AG08395 (cell line): Measurements from ENCODE around the gene PNLIP.

ENCODE experiments used
- DNase-seq: peaks from one replicate; pipeline ENCODE4 v3.0.0; 2012; ENCODE audit warnings: mixed read lengths, low spot score

Gene PNLIP

GRCh38 chr10:116545756-116546155 lies at the start of gene PNLIP:
TSS of gene PNLIP (plus strand) at chr10:116545931. CDS start at chr10:116546093, 162 bp downstream.
- no peak for DNase-seq

DNA sequence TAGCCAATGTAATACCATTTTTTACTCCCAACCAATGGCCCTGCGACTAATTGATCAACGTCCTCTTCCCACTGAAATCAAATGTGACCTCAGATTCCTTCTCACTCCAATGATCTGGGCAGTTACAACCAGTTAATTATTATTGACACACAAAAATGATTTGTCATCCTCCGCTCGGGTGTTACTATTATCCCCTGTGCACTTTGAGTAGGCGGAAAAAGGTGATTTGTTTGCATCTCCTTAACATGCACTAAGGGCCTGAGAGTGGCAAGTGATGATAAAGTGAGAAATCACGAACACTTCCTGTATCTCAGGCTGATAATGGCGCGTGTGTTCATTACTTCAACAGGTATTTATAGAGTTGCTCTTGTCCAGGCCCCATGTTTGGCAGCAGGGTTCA lies 40.9 kb upstream of the PNLIP start:
- DNase-seq, result no peak

- no peak for DNase-seq
Measured at GRCh38 chr10:116510565-116510964, 35.2 kb upstream of the PNLIP start.

DNA sequence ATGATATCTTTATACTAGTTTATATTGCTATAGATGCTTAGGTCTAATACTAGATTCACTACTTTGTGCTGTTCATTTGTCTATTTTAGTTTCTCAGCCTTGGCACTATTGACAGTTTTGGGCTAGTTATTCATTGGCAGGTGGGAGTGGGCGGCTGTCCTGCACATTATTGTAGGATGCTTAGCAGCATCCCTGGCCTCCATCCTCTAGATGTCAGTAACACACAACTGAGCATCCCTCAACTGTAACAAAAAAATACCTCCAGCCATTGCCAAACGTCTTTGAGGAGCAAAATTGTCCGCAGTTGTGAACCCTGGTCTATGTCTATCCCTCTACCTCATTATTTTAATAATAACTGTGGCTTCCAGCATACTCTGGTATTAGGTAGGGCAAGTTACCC lies 34.4 kb upstream of the PNLIP start:
- DNase-seq, result no peak

- DNase-seq, result peak; percentile 38
Measured at GRCh38 chr10:116521424-116522290, 24.1 kb upstream of the PNLIP start.

DNA sequence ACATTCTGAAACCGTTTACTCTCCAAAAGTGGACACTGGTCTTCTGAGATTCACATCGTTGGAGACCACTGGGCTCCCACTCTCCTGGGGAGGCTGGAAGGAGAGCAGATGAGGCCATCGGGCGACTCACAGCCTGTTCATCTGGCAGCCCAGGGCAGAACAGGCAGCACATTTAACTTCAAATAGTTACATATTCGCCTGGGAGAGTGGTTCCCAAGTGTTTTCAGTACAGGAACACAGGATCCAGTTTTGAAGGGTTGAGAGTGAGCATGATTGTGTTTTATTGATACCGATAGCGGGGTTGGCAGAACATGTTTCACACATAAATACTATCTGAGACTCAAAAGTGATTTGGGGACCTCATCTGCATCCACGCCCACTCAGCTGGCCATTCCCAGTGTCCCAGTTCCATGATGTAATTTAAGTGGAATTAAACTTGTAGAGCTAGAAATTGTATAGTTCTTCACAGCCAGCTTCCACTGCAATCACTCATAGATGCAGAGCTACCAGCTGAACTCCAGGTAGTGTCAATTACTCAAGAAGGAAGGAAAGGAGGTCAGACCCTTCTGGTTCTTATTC lies 22.8 kb upstream of the PNLIP start:
- no peak for DNase-seq

DNA sequence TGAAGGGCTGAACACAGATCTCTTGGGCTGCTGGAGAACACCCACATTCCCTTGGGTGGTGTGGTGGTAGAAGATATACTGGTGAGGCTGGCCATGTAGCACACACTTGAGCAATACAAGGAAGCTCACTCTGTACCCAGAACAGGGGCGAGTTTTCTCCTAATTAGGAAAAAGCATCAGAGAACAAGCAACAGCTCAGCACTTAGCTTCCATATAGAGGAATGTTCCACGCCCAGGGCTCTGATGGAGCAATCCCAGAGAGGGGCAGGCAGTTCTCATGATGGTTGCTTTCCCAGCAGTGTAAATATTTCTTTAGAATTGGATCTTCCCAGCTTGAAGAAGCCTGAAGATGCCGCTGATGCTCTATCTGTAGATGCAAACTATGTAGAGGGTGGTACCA lies 21.0 kb upstream of the PNLIP start:
- no peak for DNase-seq

GRCh38 chr10:116526219-116526618 lies 19.5 kb upstream of the PNLIP start:
- no peak for DNase-seq

DNA sequence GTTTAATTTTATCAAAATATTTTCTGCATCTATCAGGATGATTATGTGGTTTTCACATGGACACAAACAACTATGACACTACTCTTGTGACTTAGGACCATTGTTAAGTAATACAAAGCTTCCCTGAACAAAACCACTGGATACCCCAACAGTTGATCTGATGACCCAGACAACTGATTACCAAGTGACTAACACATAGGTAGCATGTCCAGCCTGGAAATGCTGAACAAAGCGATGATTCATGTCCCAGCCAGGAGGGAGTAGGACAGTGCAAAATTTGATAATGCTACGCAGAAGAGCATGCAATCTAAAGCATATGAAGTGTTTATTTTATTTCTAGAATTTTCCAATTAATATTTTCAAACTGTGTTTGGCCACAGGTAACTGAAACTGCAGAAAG lies 8.9 kb upstream of the PNLIP start:
- DNase-seq, result no peak

DNA sequence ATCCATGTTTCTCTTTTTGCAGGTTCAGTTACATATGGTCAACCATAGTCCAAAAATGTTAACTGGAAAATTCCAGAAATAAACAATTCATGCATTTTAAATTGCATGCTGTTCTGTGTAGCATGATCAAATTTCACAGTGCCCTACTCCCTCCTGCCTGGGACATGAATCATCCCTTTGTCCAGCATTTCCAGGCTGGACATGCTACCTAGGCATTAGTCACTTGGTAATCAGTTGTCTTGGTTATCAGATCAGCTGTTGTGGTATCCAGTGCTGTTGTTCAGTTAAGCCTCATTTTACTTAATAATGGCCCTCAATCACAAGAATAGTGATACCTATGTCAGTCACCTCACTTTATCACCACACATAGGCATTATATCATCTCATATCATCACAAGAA lies 7.3 kb upstream of the PNLIP start:
- no peak for DNase-seq

DNA sequence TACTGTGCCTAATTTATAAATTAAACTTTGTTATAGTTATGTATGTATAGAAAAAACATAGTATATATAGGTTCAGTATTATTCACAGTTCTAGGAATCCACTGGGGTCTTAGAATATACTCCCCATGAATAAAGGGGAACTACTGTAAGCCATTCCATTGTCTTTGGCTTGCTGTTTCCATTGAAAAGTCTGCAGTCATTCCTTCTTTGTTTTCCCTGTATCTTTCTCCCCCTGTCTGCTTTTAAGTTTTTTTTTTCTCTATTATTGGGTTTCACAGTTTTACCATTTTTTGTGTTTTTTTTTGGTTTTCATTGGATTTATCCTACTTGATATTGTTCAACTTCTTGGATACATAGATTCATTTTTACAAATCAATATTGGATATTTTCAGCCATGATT lies 6.7 kb upstream of the PNLIP start:
- no peak for DNase-seq

DNA sequence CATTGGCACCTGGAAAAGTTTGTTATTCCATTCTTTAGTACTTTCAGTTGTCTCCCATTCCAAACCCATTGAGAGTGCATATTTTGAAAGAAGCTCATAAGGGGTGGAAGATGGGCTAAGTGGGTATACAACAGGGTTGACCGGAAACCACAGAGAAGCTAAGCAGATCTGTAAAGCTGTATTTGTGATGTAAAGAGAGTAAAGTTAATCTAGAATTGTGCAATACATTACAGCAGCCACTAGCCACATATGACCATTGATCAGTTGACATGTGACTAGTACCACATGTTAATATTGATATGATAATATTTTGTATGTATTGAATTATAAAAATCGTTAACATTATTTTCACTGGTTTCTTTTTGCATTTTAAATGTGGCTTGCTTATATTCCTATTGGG lies 4.9 kb upstream of the PNLIP start:
- no peak for DNase-seq

DNA sequence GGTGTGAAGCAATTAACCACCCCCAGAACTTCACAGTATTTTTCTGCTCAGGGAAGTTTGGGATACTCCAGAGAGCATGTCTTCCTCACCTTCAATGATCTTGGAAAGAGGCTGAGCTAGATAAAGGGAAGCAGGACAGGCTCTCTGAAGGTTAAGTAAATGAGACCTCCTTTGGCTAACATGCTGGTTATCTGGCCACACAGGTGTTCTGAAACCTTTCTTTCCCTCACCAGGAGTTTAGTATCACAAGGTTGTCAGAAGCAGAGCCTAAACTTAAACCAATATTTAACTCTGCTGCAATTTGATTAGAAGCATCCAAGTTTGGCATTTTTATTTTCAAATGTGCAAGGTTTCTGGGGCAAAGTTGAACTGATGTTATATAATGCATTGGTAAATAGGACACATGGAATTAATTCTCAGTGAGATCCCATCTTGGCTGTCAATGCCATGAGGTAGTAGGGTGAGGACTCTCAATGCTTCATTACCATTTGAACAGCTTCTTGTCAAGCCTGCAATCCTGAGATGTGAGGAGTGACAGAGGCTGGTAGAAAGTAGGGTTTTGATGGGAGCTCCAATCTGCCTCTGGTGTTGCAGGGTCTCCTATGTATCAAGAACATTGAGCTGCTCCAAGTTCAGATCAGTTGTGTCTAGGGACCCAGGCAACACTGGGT lies 3.6 kb upstream of the PNLIP start:
- no peak for DNase-seq

GRCh38 chr10:116545122-116545521 lies 609 bp upstream of the PNLIP start:
- DNase-seq, result no peak

- no peak for DNase-seq
Measured at GRCh38 chr10:116548301-116548700, 2.6 kb downstream of the PNLIP start.

- no peak for DNase-seq
Measured at GRCh38 chr10:116553378-116553980, 7.7 kb downstream of the PNLIP start.

DNA sequence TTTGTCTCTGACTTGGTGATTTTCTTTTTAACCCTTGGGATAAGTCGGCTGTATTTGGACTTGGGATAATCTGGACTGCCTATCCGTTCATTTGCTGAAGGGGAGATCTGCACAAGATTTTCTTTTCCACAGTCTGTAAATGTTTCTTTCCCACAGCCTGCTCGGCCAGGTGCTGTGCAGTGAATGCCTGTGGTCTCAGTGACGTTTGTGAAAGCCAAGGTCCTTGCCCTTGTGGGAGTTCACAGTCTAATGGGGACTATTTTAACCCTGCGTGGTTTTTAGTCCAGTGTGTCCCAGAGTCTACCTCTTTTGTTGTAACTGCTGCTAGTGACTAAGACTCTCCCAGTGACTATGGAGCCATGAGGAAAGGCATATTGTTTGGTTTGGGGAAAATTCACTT lies 8.9 kb downstream of the PNLIP start:
- no peak for DNase-seq

GRCh38 chr10:116555880-116556279 lies 10.1 kb downstream of the PNLIP start:
- DNase-seq, result no peak

DNA sequence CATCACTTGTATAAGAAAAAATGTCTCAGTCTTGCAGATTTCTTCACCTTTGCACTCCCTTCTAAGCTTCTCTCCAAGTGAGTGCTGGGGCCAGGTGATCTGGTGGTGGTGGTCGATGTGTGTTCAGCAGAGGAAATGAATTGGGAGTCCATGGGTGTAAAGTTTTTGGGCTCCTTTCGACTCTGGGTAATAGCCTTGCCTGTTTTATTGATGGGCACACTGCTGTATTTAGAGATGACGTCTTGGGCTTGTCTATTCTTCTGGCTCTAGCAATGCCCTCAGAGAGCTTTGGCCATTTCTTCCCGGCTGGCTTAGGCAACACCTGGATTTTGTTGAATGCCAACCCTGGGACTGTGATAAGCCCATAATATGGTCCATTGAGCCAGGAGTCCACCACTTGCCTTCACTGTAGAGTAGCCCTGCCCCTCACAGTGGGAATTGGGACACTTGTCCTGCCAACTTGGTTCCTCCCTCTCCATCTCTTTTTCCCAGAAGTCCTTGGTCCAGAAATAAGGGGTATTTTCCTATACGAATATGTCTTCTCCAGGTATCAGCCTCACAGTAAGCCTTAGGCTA lies 11.7 kb downstream of the PNLIP start:
- DNase-seq, result no peak

DNA sequence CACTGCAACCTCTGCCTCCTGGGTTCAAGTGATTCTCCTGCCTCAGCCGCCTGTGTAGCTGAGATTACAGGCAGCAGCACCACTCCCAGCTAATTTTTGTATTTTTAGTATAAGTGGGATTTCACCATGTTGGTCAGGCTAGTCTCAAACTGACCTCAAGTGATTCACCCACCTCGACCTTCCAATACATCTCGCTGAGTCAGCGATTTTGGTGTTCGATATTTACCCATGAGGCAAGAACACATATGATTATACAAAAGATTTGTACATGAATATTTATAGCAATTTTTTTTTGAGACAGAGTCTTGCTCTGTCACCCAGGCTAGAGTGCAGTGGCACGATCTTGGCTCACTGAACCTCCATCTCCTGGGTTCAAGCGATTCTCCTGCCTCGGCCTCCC lies 19.8 kb downstream of the PNLIP start:
- no peak for DNase-seq

DNA sequence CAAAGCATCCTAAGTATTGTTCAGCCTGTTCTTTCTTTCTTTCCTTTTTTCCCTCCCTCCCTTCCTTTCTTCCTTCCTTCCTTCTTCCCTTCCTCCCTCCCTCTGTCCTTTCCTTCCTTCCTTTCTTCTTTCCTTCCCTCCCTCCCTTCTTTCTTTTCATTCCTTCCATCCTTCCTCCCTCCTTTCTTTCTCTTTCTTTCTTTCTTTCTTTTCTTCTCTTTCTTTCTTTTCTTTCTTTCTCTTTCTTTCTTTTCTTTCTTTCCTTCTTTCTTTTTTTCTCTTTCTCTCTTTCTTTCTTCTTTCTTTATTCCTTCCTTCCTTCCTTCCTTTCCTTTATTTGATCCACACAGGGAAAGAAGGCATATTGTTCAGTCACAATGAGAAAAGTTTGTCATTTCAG lies 21.2 kb downstream of the PNLIP start:
- DNase-seq, result no peak

DNA sequence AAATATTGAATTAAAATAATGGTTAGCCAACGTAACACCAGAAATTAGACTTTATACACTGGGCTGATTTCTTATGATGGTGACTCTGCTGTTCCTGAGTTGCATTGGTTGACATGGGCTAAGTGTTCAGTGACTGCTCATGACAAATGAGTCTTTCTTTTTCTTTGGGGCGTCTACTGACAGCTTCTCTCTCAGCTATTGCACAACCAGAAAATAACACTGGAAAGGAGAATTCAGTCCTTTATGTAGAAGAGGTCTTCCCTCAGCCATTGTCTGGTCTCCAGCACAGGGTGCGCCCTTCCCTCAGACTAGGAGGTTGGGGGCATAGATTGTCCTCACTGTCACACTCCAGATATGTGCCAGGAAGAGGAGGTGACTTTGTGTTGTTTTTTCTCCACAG lies 21.6 kb downstream of the PNLIP start:
- no peak for DNase-seq

DNA sequence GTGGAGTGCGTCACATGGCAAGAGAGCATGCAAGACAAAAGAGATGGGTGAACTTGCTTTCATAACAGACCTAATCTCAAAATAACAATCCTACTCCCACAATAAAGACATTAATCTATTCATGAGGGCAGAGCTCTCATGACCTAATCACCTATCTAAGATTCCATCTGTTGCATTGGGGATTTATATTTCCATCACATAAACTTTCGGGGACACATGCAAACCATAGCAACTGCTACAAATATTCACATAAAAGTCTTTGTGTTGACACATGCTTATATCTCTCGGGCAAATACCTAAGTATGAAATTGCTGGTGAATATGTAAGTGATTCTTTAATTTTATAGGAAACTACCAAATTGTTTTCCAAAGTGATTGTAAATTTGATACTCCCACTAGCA lies 29.1 kb downstream of the PNLIP start:
- DNase-seq, result no peak
